HCT116 (cell line): ENCODE results near the gene LRSAM1. TPM values are rescaled to one million over a fixed set of nuclear protein-coding genes. Genes with fewer than 3 reads are reported as not detected.
A peak's percentile ranks its signal among the peaks of the same experiment; 100 is the strongest.

Experiments used
- ATAC-seq: fragments of 200-7000 bp; cut with Tn5 transposase; 2 replicates; pipeline ENCODE4 v1.9.1; 2020; ENCODE audit warnings: mild to moderate bottlenecking, moderate library complexity
- BruUV-seq: library from RNA; stranded (reverse); fragments of 400-500 nt; replicated peaks from 2 replicates; lab custom pipeline; 2021; lab: Mats Ljungman, UMichigan
- CTCF ChIA-PET: fragments of 300-600 bp; sonication (Branson Sonifier 250); formaldehyde crosslinking; loops from one replicate; lab custom pipeline; 2021; ENCODE audit warnings: antibody characterized with exemption; lab: Charles Lee
- POLR2A ChIA-PET: fragments of 300-600, 350-600 bp; sonication (Branson Sonifier 250); formaldehyde crosslinking; loops from one replicate; lab custom pipeline; 2021; ENCODE audit warnings: antibody characterized with exemption; lab: Charles Lee
- RAD21 ChIA-PET, 2 experiments: fragments of 300-600 bp; sonication (Branson Sonifier 250); formaldehyde crosslinking; loops; one replicate each; lab custom pipeline; 2023; ENCODE audit warnings: low total read pairs in 2 of 2; ENCODE audit not compliant: uncharacterized antibody in 2 of 2, unreplicated experiment in 2 of 2, low non-redundant PET in 1 of 2; lab: Charles Lee
- DNase-seq: peaks from one replicate; pipeline ENCODE4 v3.0.0-alpha.2; 2010; ENCODE audit warnings: low read depth, low spot score
- H2AFZ ChIP-seq: fragments of 200-600 bp; shearing (Covaris generic), sonication (generic); 2 replicates; pipeline ENCODE4 v1.6.1; 2017; ENCODE audit warnings: low read depth, mixed run types, mixed read lengths, antibody characterized with exemption, low read length; ENCODE audit not compliant: poor library complexity, severe bottlenecking
- H3K27ac ChIP-seq: 2 replicates; pipeline ENCODE4 v1.5.1; 2012; ENCODE audit warnings: low read depth, low read length
- H3K27me3 ChIP-seq: fragments of 200-600 bp; sonication (generic); 2 replicates; pipeline ENCODE4 v1.6.1; 2016; ENCODE audit warnings: mixed run types, low read length, mixed read lengths; ENCODE audit not compliant: insufficient read depth
- H3K36me3 ChIP-seq, 2 experiments: fragments of 200-500 bp in 1 of 2; fragments of 200-600 bp in 1 of 2; sonication (Bioruptor generic) in 1 of 2; sonication (generic) in 1 of 2; 2 replicates each; pipeline versions ENCODE4 v1.5.1 to v1.6.1; 2014 to 2016; ENCODE audit warnings: low read length in 2 of 2, inconsistent platforms in 1 of 2, mixed read lengths in 1 of 2, mixed run types in 1 of 2; ENCODE audit not compliant: insufficient read depth in 2 of 2, control insufficient read depth in 1 of 2
- H3K4me1 ChIP-seq, 2 experiments: fragments of 200-600 bp in 1 of 2; sonication (generic) in 1 of 2; 2 replicates each; pipeline versions ENCODE4 v1.5.1 to v1.6.1; 2012 to 2017; ENCODE audit warnings: low read length in 2 of 2, inconsistent platforms in 1 of 2, mild to moderate bottlenecking in 1 of 2, mixed read lengths in 1 of 2, mixed run types in 1 of 2, moderate library complexity in 1 of 2; ENCODE audit not compliant: insufficient read depth in 2 of 2, control insufficient read depth in 1 of 2
- H3K4me2 ChIP-seq: fragments of 200-600 bp; sonication (generic); 2 replicates; pipeline ENCODE4 v1.6.1; 2017; ENCODE audit warnings: mixed run types, low read length, mixed read lengths
- H3K4me3 ChIP-seq, 2 experiments: fragments of 200-600 bp in 1 of 2; sonication (generic) in 1 of 2; replicated peaks in 1 of 2; 2 replicates each; pipeline ENCODE4 v1.5.1; 2011 to 2016; ENCODE audit warnings: low read length in 2 of 2, control low read depth in 1 of 2, low read depth in 1 of 2, mild to moderate bottlenecking in 1 of 2, mixed read lengths in 1 of 2, mixed run types in 1 of 2
- H3K79me2 ChIP-seq: fragments of 200-600 bp; sonication (generic); 2 replicates; pipeline ENCODE4 v1.6.1; 2017; ENCODE audit warnings: mild to moderate bottlenecking, mixed run types, low read length, moderate library complexity, mixed read lengths; ENCODE audit not compliant: insufficient read depth
- H3K9ac ChIP-seq: fragments of 200-600 bp; sonication (generic); 2 replicates; pipeline ENCODE4 v1.6.1; 2016; ENCODE audit warnings: low read length, mixed read lengths
- H3K9me2 ChIP-seq: fragments of 200-600 bp; sonication (generic), shearing (Covaris generic); 2 replicates; pipeline ENCODE4 v1.6.1; 2017; ENCODE audit warnings: mixed run types, mild to moderate bottlenecking, moderate library complexity; ENCODE audit not compliant: insufficient read depth
- H3K9me3 ChIP-seq, 2 experiments: fragments of 200-500 bp in 1 of 2; fragments of 200-600 bp in 1 of 2; sonication (Bioruptor generic) in 1 of 2; sonication (generic) in 1 of 2; 2 replicates each; pipeline ENCODE4 v1.6.1; 2014 to 2017; ENCODE audit warnings: low read length in 2 of 2, mixed read lengths in 2 of 2, inconsistent platforms in 1 of 2, low read depth in 1 of 2, mild to moderate bottlenecking in 1 of 2, mixed run types in 1 of 2, moderate library complexity in 1 of 2; ENCODE audit not compliant: control insufficient read depth in 1 of 2, insufficient read depth in 1 of 2
- H4K20me1 ChIP-seq: fragments of 200-600 bp; sonication (generic), shearing (Covaris generic); 2 replicates; pipeline ENCODE4 v1.6.1; 2017; ENCODE audit warnings: mixed run types, mild to moderate bottlenecking, moderate library complexity; ENCODE audit not compliant: insufficient read depth
- CTCF ChIP-seq, 3 experiments: fragments of 200-600 bp in 1 of 3; sonication (generic) in 1 of 3; IDR thresholded peaks in 2 of 3; conservative IDR thresholded peaks in 1 of 3; 2 replicates each; pipeline ENCODE4 v1.5.1; 2012 to 2017; ENCODE audit warnings: low read depth in 2 of 3, low read length in 2 of 3, antibody characterized with exemption in 1 of 3, borderline replicate concordance in 1 of 3, control low read depth in 1 of 3, mild to moderate bottlenecking in 1 of 3, mixed read lengths in 1 of 3, mixed run types in 1 of 3, moderate library complexity in 1 of 3; ENCODE audit not compliant: insufficient read depth in 1 of 3
- ELF1 ChIP-seq: IDR thresholded peaks from 2 replicates; pipeline ENCODE4 v1.6.1; 2012; ENCODE audit warnings: low read depth, borderline replicate concordance
- EZH2phosphoT487 ChIP-seq: fragments of 200-600 bp; IDR thresholded peaks from 2 replicates; pipeline ENCODE4 v1.6.1; 2018; ENCODE audit warnings: antibody characterized with exemption, borderline replicate concordance
- FOSL1 ChIP-seq: IDR thresholded peaks from 2 replicates; pipeline ENCODE4 v1.6.1; 2012; ENCODE audit warnings: low read depth
- JUND ChIP-seq: IDR thresholded peaks from 2 replicates; pipeline ENCODE4 v1.6.1; 2012
- MAX ChIP-seq: IDR thresholded peaks from 2 replicates; pipeline ENCODE4 v1.6.1; 2012
- RAD21 ChIP-seq: IDR thresholded peaks from 2 replicates; pipeline ENCODE4 v1.6.1; 2012; ENCODE audit warnings: low read depth, mild to moderate bottlenecking
- SIN3A ChIP-seq: IDR thresholded peaks from 2 replicates; pipeline ENCODE4 v1.6.1; 2012; ENCODE audit warnings: low read depth
- SRF ChIP-seq: IDR thresholded peaks from 2 replicates; pipeline ENCODE4 v1.6.1; 2012; ENCODE audit warnings: low read depth
- TCF7L2 ChIP-seq: IDR thresholded peaks from 2 replicates; pipeline ENCODE4 v1.7.0; 2011; ENCODE audit warnings: borderline replicate concordance, inconsistent platforms; ENCODE audit not compliant: insufficient read depth, insufficient read length; ENCODE audit errors: extremely low read depth
- ZBTB33 ChIP-seq: IDR thresholded peaks from 2 replicates; pipeline ENCODE4 v1.6.1; 2011; ENCODE audit warnings: mild to moderate bottlenecking, low read length, moderate library complexity; ENCODE audit not compliant: insufficient replicate concordance; ENCODE audit errors: extremely low read depth
- ZFX ChIP-seq: fragments of 450-650 bp; IDR thresholded peaks from 2 replicates; pipeline ENCODE4 v1.6.1; 2017
- intact Hi-C: fragments of 100-400 bp; cut with micrococcal nuclease; formaldehyde crosslinking; loops from 2 replicates; pipeline ENCODE4 v1.10.0; 2022
- total RNA-seq: library from RNA; stranded (reverse); gene quantifications from one replicate; pipeline ENCODE4 v1.2.1, GENCODE V29; 2021; ENCODE audit not compliant: unreplicated experiment

The LRSAM1 gene
- total RNA-seq, 1 experiment from 2014 or later: 25.9 TPM

GRCh38 chr9:127537014-127537413, 85.7 kb downstream of the LRSAM1 start:
- RAD21 ChIA-PET: no interaction called here
- Histone ChIP-seq H3K4me3 (no peak overlapping the region), H3K36me3 (peaks cover 0 to 9% of the 10 kb centered on the region in 2 experiments; a peak in 2 of 4 replicates), H4K20me1 (no peaks in the 10 kb centered on the region), H3K9me2 (no peaks in the 10 kb centered on the region), H3K27ac (no peak overlapping the region), H3K27me3 (no peaks in the 10 kb centered on the region), H3K4me1 (peaks cover 0 to 25% of the 10 kb centered on the region in 2 experiments; a peak in 1 of 4 replicates), H3K9me3 (no peaks in the 10 kb centered on the region)
- CTCF ChIA-PET: interaction anchor here (1.8 kb wide), 1 partner anchor 11 kb away, joined by 5 read pairs; no protein-coding TSS in a partner anchor
- DNase-seq: no peak
- no peak for ATAC-seq
- intact Hi-C loops: no loop called here
- no TSS peak for BruUV-seq
- POLR2A ChIA-PET: no interaction called here
- TF ChIP-seq ZBTB33: no peak
- no peak for TF ChIP-seq TCF7L2
- TF ChIP-seq JUND: no peak
- TF ChIP-seq SIN3A: no peak
- no peak for TF ChIP-seq EZH2phosphoT487
- TF ChIP-seq ZFX: no peak
- no peak for TF ChIP-seq SRF
- TF ChIP-seq, all 23 proteins: peak for 0
- H3K9ac ChIP-seq: no peak overlapping the region
- H3K4me2 ChIP-seq: no peak overlapping the region
- no peak overlapping the region for H2AFZ ChIP-seq
- peaks cover 90% of the 10 kb centered on the region for H3K79me2 ChIP-seq

GRCh38 chr9:127537792-127538191, 86.5 kb downstream of the LRSAM1 start:
- CTCF ChIA-PET: interaction anchor here (1.8 kb wide), 1 partner anchor 12 kb away, joined by 5 read pairs; no protein-coding TSS in a partner anchor
- H3K9me2 ChIP-seq: no peaks in the 10 kb centered on the region
- no peaks in the 10 kb centered on the region for H3K27me3 ChIP-seq
- peaks cover 91% of the 10 kb centered on the region for H3K79me2 ChIP-seq
- H3K9me3 ChIP-seq: no peaks in the 10 kb centered on the region
- H3K4me1 ChIP-seq: peaks cover 0 to 29% of the 10 kb centered on the region in 2 experiments; a peak in 1 of 4 replicates
- no peak for DNase-seq
- H3K27ac ChIP-seq: no peak overlapping the region
- POLR2A ChIA-PET: no interaction called here
- TF ChIP-seq ELF1 (no peak), MAX (no peak), RAD21 (no peak; the same call in 1 of the 2 replicates), FOSL1 (no peak), CTCF (IDR thresholded peaks at IDR 0.05 in 2 of 3, conservative IDR thresholded peaks at IDR 0.05 in 1 of 3; ENCODE audit: borderline replicate concordance in 1 of 3, insufficient read depth in 1 of 3, low read depth in 2 of 3, low read length in 2 of 3) (peak in 2 of 3 experiments; percentile 12 to 13; a peak in 1 of 6 replicates)
- TF ChIP-seq, all 23 proteins: peak for 1
- BruUV-seq: no TSS peak
- Histone ChIP-seq H3K9ac (no peak overlapping the region), H4K20me1 (no peaks in the 10 kb centered on the region), H3K4me3 (no peak overlapping the region), H2AFZ (no peak overlapping the region), H3K4me2 (no peak overlapping the region), H3K36me3 (peaks cover 0 to 9% of the 10 kb centered on the region in 2 experiments; a peak in 2 of 4 replicates)
- ATAC-seq: peak; percentile 71
- RAD21 ChIA-PET: no interaction called here
- intact Hi-C loops: no loop called here
